H9 (cell line): ENCODE results near the gene CCNL1. TPM values are rescaled to one million over a fixed set of nuclear protein-coding genes. Genes with fewer than 3 reads are reported as not detected.

Experiments
- DNase-seq: peaks from one replicate; pipeline ENCODE4 v3.0.0-alpha.2; 2017
- H2AFZ ChIP-seq: one replicate; pipeline ENCODE4 v1.6.1; 2013; ENCODE audit warnings: mild to moderate bottlenecking, low read length, control low read depth, moderate library complexity
- H2AK5ac ChIP-seq: 2 replicates; pipeline ENCODE4 v1.6.1; 2013; ENCODE audit warnings: low read length, control low read depth, mixed read lengths; ENCODE audit not compliant: insufficient read length
- H2BK120ac ChIP-seq: one replicate; pipeline ENCODE4 v1.6.1; 2013; ENCODE audit warnings: low read depth, mild to moderate bottlenecking, low read length, control low read depth, inconsistent platforms; ENCODE audit not compliant: poor library complexity, severe bottlenecking
- H2BK12ac ChIP-seq: 2 replicates; pipeline ENCODE4 v1.6.1; 2013; ENCODE audit warnings: low read length, control low read depth, mixed read lengths, low read depth; ENCODE audit not compliant: insufficient read length
- H2BK15ac ChIP-seq: 2 replicates; pipeline ENCODE4 v1.6.1; 2013; ENCODE audit warnings: low read depth, low read length, control low read depth
- H2BK20ac ChIP-seq: one replicate; pipeline ENCODE4 v1.6.1; 2013; ENCODE audit warnings: low read depth, mild to moderate bottlenecking, low read length, control low read depth, inconsistent platforms; ENCODE audit not compliant: poor library complexity, severe bottlenecking
- H2BK5ac ChIP-seq: 2 replicates; pipeline ENCODE4 v1.6.1; 2013; ENCODE audit warnings: low read length, control low read depth, mixed read lengths; ENCODE audit not compliant: insufficient read length
- H3K14ac ChIP-seq: 2 replicates; pipeline ENCODE4 v1.6.1; 2013; ENCODE audit warnings: low read length, control low read depth; ENCODE audit not compliant: insufficient read depth
- H3K18ac ChIP-seq: 2 replicates; pipeline ENCODE4 v1.6.1; 2013; ENCODE audit warnings: low read depth, mild to moderate bottlenecking, mixed read lengths, low read length, control low read depth; ENCODE audit not compliant: insufficient read length
- H3K23ac ChIP-seq: 2 replicates; pipeline ENCODE4 v1.6.1; 2013; ENCODE audit warnings: low read length, control low read depth, mixed read lengths, low read depth; ENCODE audit not compliant: insufficient read length
- H3K23me2 ChIP-seq: 2 replicates; pipeline ENCODE4 v1.6.1; 2013; ENCODE audit warnings: low read depth, mild to moderate bottlenecking, mixed read lengths, low read length, control low read depth; ENCODE audit not compliant: insufficient read length, poor library complexity, severe bottlenecking
- H3K27ac ChIP-seq: 2 replicates; pipeline ENCODE4 v1.5.1; 2013; ENCODE audit warnings: low read length, control low read depth, mixed read lengths, low read depth; ENCODE audit not compliant: insufficient read length
- H3K27me3 ChIP-seq: 2 replicates; pipeline ENCODE4 v1.6.1; 2013; ENCODE audit warnings: low read length, control low read depth, inconsistent platforms; ENCODE audit not compliant: insufficient read depth
- H3K4ac ChIP-seq: 2 replicates; pipeline ENCODE4 v1.6.1; 2013; ENCODE audit warnings: low read depth, mild to moderate bottlenecking, control low read depth, inconsistent platforms, low read length, moderate library complexity
- H3K4me1 ChIP-seq: 2 replicates; pipeline ENCODE4 v1.6.1; 2013; ENCODE audit warnings: low read length, control low read depth, inconsistent platforms; ENCODE audit not compliant: insufficient read depth
- H3K4me2 ChIP-seq: 2 replicates; pipeline ENCODE4 v1.6.1; 2013; ENCODE audit warnings: low read length, control low read depth, mixed read lengths; ENCODE audit not compliant: insufficient read length, insufficient read depth
- H3K56ac ChIP-seq: 2 replicates; pipeline ENCODE4 v1.6.1; 2013; ENCODE audit warnings: low read depth, mild to moderate bottlenecking, mixed read lengths, low read length, control low read depth; ENCODE audit not compliant: insufficient read length
- H3K79me1 ChIP-seq: 2 replicates; pipeline ENCODE4 v1.6.1; 2013; ENCODE audit warnings: low read depth, mild to moderate bottlenecking, moderate library complexity, low read length, control low read depth, inconsistent platforms; ENCODE audit not compliant: insufficient read depth, poor library complexity, severe bottlenecking
- H3K79me2 ChIP-seq: 2 replicates; pipeline ENCODE4 v1.6.1; 2013; ENCODE audit warnings: low read length, control low read depth, inconsistent platforms; ENCODE audit not compliant: insufficient read depth
- H3K9ac ChIP-seq: 2 replicates; pipeline ENCODE4 v1.6.1; 2013; ENCODE audit warnings: low read length, control low read depth, mixed read lengths; ENCODE audit not compliant: insufficient read length; ENCODE audit errors: extremely low read depth
- H3K9me3 ChIP-seq: one replicate; pipeline ENCODE4 v1.6.1; 2013; ENCODE audit warnings: low read depth, low read length, inconsistent platforms; ENCODE audit not compliant: control insufficient read depth
- H3T11ph ChIP-seq: one replicate; pipeline ENCODE4 v1.6.1; 2013; ENCODE audit warnings: mild to moderate bottlenecking, low read length, control low read depth, inconsistent platforms
- H4K20me1 ChIP-seq: one replicate; pipeline ENCODE4 v1.6.1; 2013; ENCODE audit not compliant: control insufficient read depth, insufficient read length, insufficient read depth
- H4K5ac ChIP-seq: 2 replicates; pipeline ENCODE4 v1.6.1; 2013; ENCODE audit warnings: low read depth, mild to moderate bottlenecking, mixed read lengths, low read length, control low read depth; ENCODE audit not compliant: insufficient read length
- H4K8ac ChIP-seq: replicated peaks from 2 replicates; pipeline ENCODE4 v1.6.1; 2013; ENCODE audit warnings: low read length, control low read depth, mixed read lengths, low read depth; ENCODE audit not compliant: insufficient read length
- H4K91ac ChIP-seq: 2 replicates; pipeline ENCODE4 v1.6.1; 2013; ENCODE audit warnings: low read depth, mild to moderate bottlenecking, moderate library complexity, mixed read lengths, low read length, control low read depth; ENCODE audit not compliant: insufficient read length
- H3K27ac Mint-ChIP-seq, 3 experiments: 2 replicates in 2 of 3; 3 replicates in 1 of 3; pipeline ENCODE4 v1.8.0; 2020 to 2021; ENCODE audit warnings: mixed read lengths in 3 of 3, mild to moderate bottlenecking in 1 of 3, moderate library complexity in 1 of 3
- H3K27me3 Mint-ChIP-seq: 2 replicates; pipeline ENCODE4 v1.8.0; 2021; ENCODE audit warnings: low read depth, mild to moderate bottlenecking, moderate library complexity, mixed read lengths
- H3K36me3 Mint-ChIP-seq, 3 experiments: 2 replicates in 2 of 3; 3 replicates in 1 of 3; pipeline ENCODE4 v1.8.0; 2020 to 2021; ENCODE audit warnings: low read depth in 3 of 3, mixed read lengths in 3 of 3; ENCODE audit not compliant: insufficient read depth in 1 of 3
- H3K4me1 Mint-ChIP-seq, 2 experiments: 2 replicates each; pipeline ENCODE4 v1.8.0; 2020; ENCODE audit warnings: mixed read lengths in 2 of 2
- H3K4me3 Mint-ChIP-seq, 2 experiments: 2 replicates in 1 of 2; 3 replicates in 1 of 2; pipeline ENCODE4 v1.8.0; 2020 to 2021; ENCODE audit warnings: mild to moderate bottlenecking in 2 of 2, mixed read lengths in 2 of 2, moderate library complexity in 1 of 2
- H3K9me3 Mint-ChIP-seq, 2 experiments: 2 replicates in 1 of 2; 3 replicates in 1 of 2; pipeline ENCODE4 v1.8.0; 2020; ENCODE audit warnings: mild to moderate bottlenecking in 2 of 2, mixed read lengths in 2 of 2, moderate library complexity in 1 of 2
- CTCF ChIP-seq: fragments of 200-600 bp; sonication (generic); conservative IDR thresholded peaks from 3 replicates; pipeline ENCODE4 v1.8.0; 2021; ENCODE audit warnings: antibody characterized with exemption, mild to moderate bottlenecking
- WGBS: extraction: QIAGEN DNeasy Blood & Tissue Kit; methylation state at CpG from one replicate; pipeline ENCODE4 v1.1.7; 2013; ENCODE audit warnings: missing lambda C conversion rate, low lambda C conversion rate, mixed read lengths; ENCODE audit not compliant: insufficient read length; ENCODE audit errors: extremely low coverage; 5-methylcytosine and 5-hydroxymethylcytosine counted together
- total RNA-seq: library from RNA; stranded (reverse); gene quantifications from 2 replicates; pipeline ENCODE4 v1.2.1, GENCODE V29; 2021

CCNL1 gene
- total RNA-seq, 1 experiment from 2014 or later: 103 TPM

GRCh38 chr3:157127268-157127667 is 32.7 kb downstream of the CCNL1 start:
- no peak overlapping the region for H4K5ac ChIP-seq
- no peak overlapping the region for H3K9ac ChIP-seq
- Mint-ChIP-seq H3K4me1 (peaks cover 27 to 32% of the 10 kb centered on the region in 2 experiments), H3K27me3 (peaks cover 7% of the 10 kb centered on the region), H3K9me3 (no peaks in the 10 kb centered on the region), H3K27ac (peak overlapping the region in 1 of 3 experiments; percentile 66; a peak in 1 of 7 replicates), H3K4me3 (no peak overlapping the region), H3K36me3 (no peaks in the 10 kb centered on the region)
- no peak overlapping the region for H3K4ac ChIP-seq
- H2BK15ac ChIP-seq: no peak overlapping the region
- no peak overlapping the region for H2BK12ac ChIP-seq
- no peak for TF ChIP-seq CTCF
- no peak overlapping the region for H3K23ac ChIP-seq
- H3K4me1 ChIP-seq: peaks cover 2% of the 10 kb centered on the region; the same call in 1 of the 2 replicates
- no peak overlapping the region for H3T11ph ChIP-seq
- H2BK120ac ChIP-seq: no peak overlapping the region
- no peak overlapping the region for H2BK5ac ChIP-seq
- DNase-seq: no peak
- H4K8ac ChIP-seq: no peak overlapping the region
- H3K27ac ChIP-seq: no peak overlapping the region
- H3K23me2 ChIP-seq: no peaks in the 10 kb centered on the region
- H3K9me3 ChIP-seq: no peaks in the 10 kb centered on the region
- no peaks in the 10 kb centered on the region for H3K27me3 ChIP-seq
- H3K79me1 ChIP-seq: no peaks in the 10 kb centered on the region
- no peak overlapping the region for H3K4me2 ChIP-seq
- H4K20me1 ChIP-seq: no peaks in the 10 kb centered on the region
- H2AK5ac ChIP-seq: no peak overlapping the region
- no peak overlapping the region for H2BK20ac ChIP-seq
- H3K79me2 ChIP-seq: no peaks in the 10 kb centered on the region
- WGBS: no CpG with 5 or more reads among the region's 5 CpGs
- no peak overlapping the region for H4K91ac ChIP-seq
- H3K14ac ChIP-seq: no peak overlapping the region
- no peak overlapping the region for H3K56ac ChIP-seq
- no peak overlapping the region for H3K18ac ChIP-seq
- H2AFZ ChIP-seq: no peak overlapping the region
